Measurements from ENCODE around the gene ZFYVE1. TPM values are rescaled to one million over a fixed set of nuclear protein-coding genes. Genes with fewer than 3 reads are reported as not detected.

ZFYVE1 gene
- total and polyA plus RNA-seq, 2 of the 13 experiments (the other 11 are each of a cell fraction or from before 2014, with no cell fraction given), result 2.6 to 5.3 TPM

DNA sequence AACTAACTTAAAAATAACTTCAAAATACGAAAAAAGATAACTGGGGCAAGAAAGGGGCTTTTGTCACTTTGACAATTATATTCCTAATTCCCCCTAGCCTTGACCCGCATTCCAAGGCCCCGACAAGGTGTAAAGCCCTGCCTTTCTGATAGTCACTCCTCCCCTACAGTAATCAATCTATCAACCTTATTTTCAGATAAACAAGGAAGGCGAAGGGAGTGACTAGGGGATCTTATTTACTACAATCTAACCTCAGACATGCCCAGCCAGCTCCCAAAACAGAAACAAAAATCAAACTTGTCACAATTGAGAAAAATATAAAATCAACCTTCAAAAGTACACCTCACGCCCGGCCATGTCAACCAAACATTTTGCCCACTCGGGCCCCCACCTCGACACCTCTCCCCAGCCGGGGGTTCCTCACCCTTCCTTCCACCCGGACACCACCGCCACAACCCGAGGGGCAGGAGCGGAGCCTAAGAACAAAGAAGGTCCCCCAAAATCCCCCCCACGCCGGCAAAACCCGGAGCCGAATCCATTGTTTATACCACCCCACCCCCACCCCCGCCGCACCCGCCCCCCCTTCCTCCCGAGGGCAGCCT is 562 bp downstream of the ZFYVE1 start (continued):
- TF ChIP-seq E2F1 (CRISPR knock-in tag; IDR thresholded peaks at IDR 0.05), result no peak
- TF ChIP-seq, protein P1, sequence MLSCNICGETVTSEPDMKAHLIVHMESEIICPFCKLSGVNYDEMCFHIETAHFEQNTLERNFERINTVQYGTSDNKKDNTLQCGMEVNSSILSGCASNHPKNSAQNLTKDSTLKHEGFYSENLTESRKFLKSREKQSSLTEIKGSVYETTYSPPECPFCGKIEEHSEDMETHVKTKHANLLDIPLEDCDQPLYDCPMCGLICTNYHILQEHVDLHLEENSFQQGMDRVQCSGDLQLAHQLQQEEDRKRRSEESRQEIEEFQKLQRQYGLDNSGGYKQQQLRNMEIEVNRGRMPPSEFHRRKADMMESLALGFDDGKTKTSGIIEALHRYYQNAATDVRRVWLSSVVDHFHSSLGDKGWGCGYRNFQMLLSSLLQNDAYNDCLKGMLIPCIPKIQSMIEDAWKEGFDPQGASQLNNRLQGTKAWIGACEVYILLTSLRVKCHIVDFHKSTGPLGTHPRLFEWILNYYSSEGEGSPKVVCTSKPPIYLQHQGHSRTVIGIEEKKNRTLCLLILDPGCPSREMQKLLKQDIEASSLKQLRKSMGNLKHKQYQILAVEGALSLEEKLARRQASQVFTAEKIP (CRISPR knock-in tag; IDR thresholded peaks at IDR 0.05; ENCODE audit: borderline replicate concordance), result no peak
- TF ChIP-seq ZNF879 (CRISPR knock-in tag; IDR thresholded peaks at IDR 0.05), result no peak

DNA sequence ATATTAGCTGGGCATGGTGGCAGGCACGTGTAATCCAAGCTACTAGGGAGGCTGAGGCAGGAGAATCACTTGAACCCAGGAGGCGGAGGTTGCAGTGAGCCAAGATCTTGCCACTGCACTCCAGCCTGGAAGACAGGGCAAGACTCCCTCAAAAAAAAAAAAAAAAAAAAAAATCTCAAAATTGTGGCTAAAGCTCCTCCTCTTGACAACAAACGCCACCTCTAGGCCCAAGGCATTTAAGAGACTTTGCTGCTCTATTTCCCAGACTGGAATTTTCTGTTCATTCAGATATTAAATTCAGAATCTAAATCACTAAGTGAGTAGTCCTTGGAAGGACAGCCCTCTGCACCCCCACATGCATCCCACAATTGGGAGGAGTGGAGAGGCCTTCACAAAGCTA is 1.4 kb downstream of the ZFYVE1 start:
- Histone ChIP-seq H3K4me2 (ENCODE audit: low read depth, low read length) (peak overlapping the region; percentile 79), H3K27me3 (ENCODE audit: control insufficient read depth in 1 of 2, insufficient read depth in 2 of 2, low read length in 2 of 2) (no peaks in the 10 kb centered on the region), H3K4me3 (replicated peaks in 1 of 3; ENCODE audit: insufficient read depth in 1 of 3, low read depth in 2 of 3, low read length in 3 of 3) (peak overlapping the region in 2 of 3 experiments; percentile 84 to 97; a peak in 2 of 6 replicates), H3K9ac (ENCODE audit: insufficient read depth, low read depth, low read length) (peak overlapping the region; percentile 64; the same call in 1 of the 2 replicates), H3K4me1 (ENCODE audit: insufficient read depth, low read length) (peaks cover 22% of the 10 kb centered on the region), H3K36me3 (replicated peaks in 1 of 2; ENCODE audit: control insufficient read depth in 1 of 2, insufficient read depth in 2 of 2, low read length in 2 of 2) (peaks cover 2 to 6% of the 10 kb centered on the region in 2 experiments; a peak in 3 of 5 replicates), H2AFZ (ENCODE audit: low read length) (no peak overlapping the region), H3K9me3 (ENCODE audit: low read length) (no peaks in the 10 kb centered on the region), H3K27ac (ENCODE audit: extremely low read length, insufficient read depth, low read length) (no peak overlapping the region), H4K20me1 (ENCODE audit: insufficient read depth, low read length) (no peaks in the 10 kb centered on the region), H3K79me2 (ENCODE audit: insufficient read depth, low read length) (no peaks in the 10 kb centered on the region)
- CTCF ChIA-PET (ENCODE audit: low intra/inter-chr PET ratio, low total read pairs), result no interaction called here
- DNase-seq (ENCODE audit: low spot score), result no peak
- BruUV-seq (replicated peaks), result no TSS peak
- in situ Hi-C loops (cut with HindIII; ENCODE audit: extremely low pct_ligation_motif_present, low pct_unique_long_range_greater_than_20kb), result loop anchor here (25.0 kb wide), 1 partner anchor 437 kb away; the partner anchor contains the start of gene NUMB
- no peak for ATAC-seq
- intact Hi-C loops (cut with micrococcal nuclease; ENCODE audit: unreplicated experiment), result no loop called here
- FAIRE-seq, result no peak
- WGBS (ENCODE audit: low lambda C conversion rate), result 88% methylated on average over 3 of the region's 3 CpGs
- POLR2A ChIA-PET, result no interaction called here
- TF ChIP-seq, protein P2, sequence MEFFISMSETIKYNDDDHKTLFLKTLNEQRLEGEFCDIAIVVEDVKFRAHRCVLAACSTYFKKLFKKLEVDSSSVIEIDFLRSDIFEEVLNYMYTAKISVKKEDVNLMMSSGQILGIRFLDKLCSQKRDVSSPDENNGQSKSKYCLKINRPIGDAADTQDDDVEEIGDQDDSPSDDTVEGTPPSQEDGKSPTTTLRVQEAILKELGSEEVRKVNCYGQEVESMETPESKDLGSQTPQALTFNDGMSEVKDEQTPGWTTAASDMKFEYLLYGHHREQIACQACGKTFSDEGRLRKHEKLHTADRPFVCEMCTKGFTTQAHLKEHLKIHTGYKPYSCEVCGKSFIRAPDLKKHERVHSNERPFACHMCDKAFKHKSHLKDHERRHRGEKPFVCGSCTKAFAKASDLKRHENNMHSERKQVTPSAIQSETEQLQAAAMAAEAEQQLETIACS (CRISPR knock-in tag; IDR thresholded peaks at IDR 0.05), result no peak
- TF ChIP-seq NCOR1 (IDR thresholded peaks at IDR 0.05; ENCODE audit: borderline replicate concordance, low read length), result no peak
- no peak for TF ChIP-seq SRF (IDR thresholded peaks at IDR 0.05; ENCODE audit: low read depth, low read length)
- TF ChIP-seq NKX3-1 (CRISPR knock-in tag; IDR thresholded peaks at IDR 0.05), result no peak
- no peak for TF ChIP-seq ZNF276 (CRISPR knock-in tag; IDR thresholded peaks at IDR 0.05; ENCODE audit: low read depth)
- TF ChIP-seq MEIS2 (CRISPR knock-in tag; IDR thresholded peaks at IDR 0.05), result no peak
- TF ChIP-seq ZNF414 (CRISPR knock-in tag; IDR thresholded peaks at IDR 0.05), result no peak
- no peak for TF ChIP-seq TEF (CRISPR knock-in tag; IDR thresholded peaks at IDR 0.05)
- TF ChIP-seq PLRG1 (conservative IDR thresholded peaks at IDR 0.05), result no peak
- no peak for TF ChIP-seq GRHL1 (CRISPR knock-in tag; conservative IDR thresholded peaks at IDR 0.05)

Data from HepG2 (cell line).